ENCODE data around the gene KCNG1.

Gene KCNG1

GRCh38 chr20:51034988-51035656, 12.2 kb upstream of the KCNG1 start:
- no peak for TF ChIP-seq CTCF (IDR thresholded peaks at IDR 0.05)
- TF ChIP-seq ZFX (IDR thresholded peaks at IDR 0.05; ENCODE audit: borderline replicate concordance): no peak
- H3K27ac ChIP-seq: no peak overlapping the region

- no peak for TF ChIP-seq CTCF (IDR thresholded peaks at IDR 0.05)
- no peak for TF ChIP-seq ZFX (IDR thresholded peaks at IDR 0.05; ENCODE audit: borderline replicate concordance)
- H3K27ac ChIP-seq: no peak overlapping the region
Observed at GRCh38 chr20:51034476-51034875, 11.6 kb upstream of the KCNG1 start.

- no peak overlapping the region for H3K27ac ChIP-seq
- TF ChIP-seq ZFX (IDR thresholded peaks at IDR 0.05; ENCODE audit: borderline replicate concordance) (no peak), CTCF (IDR thresholded peaks at IDR 0.05) (no peak)
Observed at GRCh38 chr20:51029963-51030920, 7.3 kb upstream of the KCNG1 start.

- no peak for TF ChIP-seq CTCF (IDR thresholded peaks at IDR 0.05)
- no peak for TF ChIP-seq ZFX (IDR thresholded peaks at IDR 0.05; ENCODE audit: borderline replicate concordance)
- H3K27ac ChIP-seq: no peak overlapping the region
Observed at GRCh38 chr20:51029556-51029955, 6.6 kb upstream of the KCNG1 start.

GRCh38 chr20:51028616-51029212, 5.8 kb upstream of the KCNG1 start:
- no peak overlapping the region for H3K27ac ChIP-seq
- TF ChIP-seq ZFX (IDR thresholded peaks at IDR 0.05; ENCODE audit: borderline replicate concordance) (no peak), CTCF (IDR thresholded peaks at IDR 0.05) (no peak)

DNA sequence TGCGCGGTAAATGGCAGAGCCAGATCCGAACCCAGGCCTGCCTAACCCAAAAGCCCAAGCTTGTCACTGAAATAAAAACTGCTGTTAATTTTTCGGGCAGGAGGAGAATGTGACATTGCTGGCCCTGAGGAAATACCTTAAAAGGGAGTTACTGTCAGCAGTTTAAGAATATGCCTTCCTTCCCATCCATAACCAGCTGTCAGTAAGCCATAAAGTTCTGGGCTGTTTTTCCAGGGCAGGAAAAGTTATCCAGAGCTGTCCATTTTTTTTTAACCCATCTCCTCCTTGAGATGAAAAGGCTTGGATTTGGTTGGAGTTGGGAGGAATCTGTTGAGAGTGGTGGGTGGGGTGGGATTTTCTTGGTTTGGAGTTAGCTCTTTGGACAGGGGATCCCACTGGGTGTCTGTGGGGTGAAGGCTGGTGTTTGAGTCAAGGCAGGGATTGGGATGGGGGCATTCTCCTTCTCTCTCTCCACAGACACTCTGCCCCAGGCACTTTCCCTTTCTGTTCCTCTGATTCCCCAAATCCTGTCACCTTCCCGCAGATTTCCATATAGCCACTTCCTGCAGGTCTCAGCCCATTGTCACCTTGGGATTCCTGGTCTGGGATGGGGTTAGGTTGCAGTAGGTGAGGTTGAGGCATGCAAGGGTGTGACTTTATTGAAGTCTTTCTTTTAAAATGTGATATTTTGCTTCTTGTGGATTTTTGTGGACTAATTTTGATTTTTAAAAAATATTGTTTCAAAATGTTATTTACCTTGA, 4.3 kb upstream of the KCNG1 start:
- no peak overlapping the region for H3K27ac ChIP-seq
- no peak for TF ChIP-seq ZFX (IDR thresholded peaks at IDR 0.05; ENCODE audit: borderline replicate concordance)
- no peak for TF ChIP-seq CTCF (IDR thresholded peaks at IDR 0.05)

All from 22Rv1 (cell line).